ENCODE measurements around the gene PRKCQ.

Gene PRKCQ

GRCh38 chr10:6469661-6470060 is 110.4 kb downstream of the PRKCQ start:
- ATAC-seq (ENCODE audit: low read depth) (no peak), DNase-seq (ENCODE audit: low spot score) (no peak)
- TF ChIP-seq CTCF (IDR thresholded peaks at IDR 0.05; ENCODE audit: poor library complexity, severe bottlenecking): no peak
- Histone ChIP-seq H3K4me3 (ENCODE audit: severe bottlenecking) (no peak overlapping the region), H3K4me1 (ENCODE audit: insufficient read depth, poor library complexity, severe bottlenecking) (peaks cover 6% of the 10 kb centered on the region), H3K27me3 (ENCODE audit: insufficient read depth, poor library complexity, severe bottlenecking) (no peaks in the 10 kb centered on the region), H3K9me3 (ENCODE audit: severe bottlenecking) (no peaks in the 10 kb centered on the region), H3K36me3 (ENCODE audit: low read depth) (no peaks in the 10 kb centered on the region), H3K27ac (ENCODE audit: poor library complexity, severe bottlenecking) (no peak overlapping the region)

GRCh38 chr10:6465854-6466601 is 114.0 kb downstream of the PRKCQ start:
- H3K4me3 ChIP-seq (ENCODE audit: severe bottlenecking): no peak overlapping the region
- no peak overlapping the region for H3K27ac ChIP-seq (ENCODE audit: poor library complexity, severe bottlenecking)
- H3K36me3 ChIP-seq (ENCODE audit: low read depth): no peaks in the 10 kb centered on the region
- DNase-seq (ENCODE audit: low spot score): no peak
- H3K27me3 ChIP-seq (ENCODE audit: insufficient read depth, poor library complexity, severe bottlenecking): no peaks in the 10 kb centered on the region
- no peak for TF ChIP-seq CTCF (IDR thresholded peaks at IDR 0.05; ENCODE audit: poor library complexity, severe bottlenecking)
- no peak for ATAC-seq (ENCODE audit: low read depth)
- H3K4me1 ChIP-seq (ENCODE audit: insufficient read depth, poor library complexity, severe bottlenecking): no peaks in the 10 kb centered on the region
- no peaks in the 10 kb centered on the region for H3K9me3 ChIP-seq (ENCODE audit: severe bottlenecking)

- H3K9me3 ChIP-seq (ENCODE audit: severe bottlenecking): no peaks in the 10 kb centered on the region
- H3K4me1 ChIP-seq (ENCODE audit: insufficient read depth, poor library complexity, severe bottlenecking): no peaks in the 10 kb centered on the region
- no peak for TF ChIP-seq CTCF (IDR thresholded peaks at IDR 0.05; ENCODE audit: poor library complexity, severe bottlenecking)
- H3K27me3 ChIP-seq (ENCODE audit: insufficient read depth, poor library complexity, severe bottlenecking): no peaks in the 10 kb centered on the region
- ATAC-seq (ENCODE audit: low read depth) (no peak), DNase-seq (ENCODE audit: low spot score) (no peak)
- no peak overlapping the region for H3K4me3 ChIP-seq (ENCODE audit: severe bottlenecking)
- no peak overlapping the region for H3K27ac ChIP-seq (ENCODE audit: poor library complexity, severe bottlenecking)
- H3K36me3 ChIP-seq (ENCODE audit: low read depth): no peaks in the 10 kb centered on the region
Observed at GRCh38 chr10:6465437-6465836, 114.6 kb downstream of the PRKCQ start.

GRCh38 chr10:6464862-6465430 is 115.1 kb downstream of the PRKCQ start:
- TF ChIP-seq CTCF (IDR thresholded peaks at IDR 0.05; ENCODE audit: poor library complexity, severe bottlenecking): no peak
- ATAC-seq (ENCODE audit: low read depth): no peak
- no peaks in the 10 kb centered on the region for H3K27me3 ChIP-seq (ENCODE audit: insufficient read depth, poor library complexity, severe bottlenecking)
- H3K4me1 ChIP-seq (ENCODE audit: insufficient read depth, poor library complexity, severe bottlenecking): no peaks in the 10 kb centered on the region
- DNase-seq (ENCODE audit: low spot score): no peak
- no peak overlapping the region for H3K27ac ChIP-seq (ENCODE audit: poor library complexity, severe bottlenecking)
- no peak overlapping the region for H3K4me3 ChIP-seq (ENCODE audit: severe bottlenecking)
- H3K36me3 ChIP-seq (ENCODE audit: low read depth): no peaks in the 10 kb centered on the region
- no peaks in the 10 kb centered on the region for H3K9me3 ChIP-seq (ENCODE audit: severe bottlenecking)

GRCh38 chr10:6463366-6463765 is 116.7 kb downstream of the PRKCQ start:
- no peak for TF ChIP-seq CTCF (IDR thresholded peaks at IDR 0.05; ENCODE audit: poor library complexity, severe bottlenecking)
- H3K4me1 ChIP-seq (ENCODE audit: insufficient read depth, poor library complexity, severe bottlenecking): no peaks in the 10 kb centered on the region
- H3K4me3 ChIP-seq (ENCODE audit: severe bottlenecking): no peak overlapping the region
- no peaks in the 10 kb centered on the region for H3K27me3 ChIP-seq (ENCODE audit: insufficient read depth, poor library complexity, severe bottlenecking)
- DNase-seq (ENCODE audit: low spot score): no peak
- H3K9me3 ChIP-seq (ENCODE audit: severe bottlenecking): no peaks in the 10 kb centered on the region
- H3K27ac ChIP-seq (ENCODE audit: poor library complexity, severe bottlenecking): no peak overlapping the region
- ATAC-seq (ENCODE audit: low read depth): no peak
- no peaks in the 10 kb centered on the region for H3K36me3 ChIP-seq (ENCODE audit: low read depth)
